ENCODE results near the gene AP1M1. TPM values are rescaled to one million over a fixed set of nuclear protein-coding genes. Genes with fewer than 3 reads are reported as not detected.

Gene AP1M1
- total and polyA plus RNA-seq, 2 donors (not counting 1 experiment from before 2014, with no cell fraction given) = 94.4 to 113 TPM

DNA sequence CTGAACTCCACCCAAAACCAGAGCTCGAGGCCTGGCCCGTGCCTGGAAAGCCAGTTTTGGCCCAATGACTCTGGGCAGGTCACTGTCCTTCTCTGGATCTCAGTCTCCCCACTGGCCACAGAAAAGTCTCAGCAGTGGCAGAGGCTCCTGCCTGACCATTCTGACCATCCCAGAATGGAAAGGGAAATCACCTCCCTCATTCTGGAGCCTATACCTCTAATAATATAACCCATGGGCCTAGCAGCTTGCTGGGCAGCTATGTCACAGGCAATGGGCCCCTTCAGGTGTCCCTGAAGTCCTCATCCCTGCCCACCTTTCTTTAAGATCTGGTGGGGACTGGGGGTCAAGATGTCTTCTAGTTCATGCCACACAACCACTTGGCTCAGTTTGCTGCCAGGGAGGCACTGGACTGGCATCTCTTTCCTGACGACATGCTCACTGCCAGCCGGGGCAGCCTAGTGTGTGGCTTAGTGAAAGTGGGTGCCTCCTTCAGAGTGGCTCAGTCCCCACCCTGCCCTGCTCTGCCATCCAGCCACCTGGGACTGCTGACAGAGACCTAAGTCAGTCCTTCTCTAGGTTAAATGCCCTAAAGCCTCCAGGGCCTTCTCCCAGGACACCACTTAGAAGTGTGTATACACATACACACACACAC, 62.6 kb downstream of the AP1M1 start:
- DNase-seq (ENCODE audit: low read depth in 2 of 2) = no peak
- no peak overlapping the region for H3K4me3 ChIP-seq (replicated peaks in 1 of 4; ENCODE audit: control extremely low read depth in 1 of 4, insufficient read depth in 1 of 4, low read depth in 3 of 4, low read length in 4 of 4)
- TF ChIP-seq EZH2 (IDR thresholded peaks at IDR 0.05; ENCODE audit: low read length, missing control alignments) = no peak
- TF ChIP-seq, protein P1, sequence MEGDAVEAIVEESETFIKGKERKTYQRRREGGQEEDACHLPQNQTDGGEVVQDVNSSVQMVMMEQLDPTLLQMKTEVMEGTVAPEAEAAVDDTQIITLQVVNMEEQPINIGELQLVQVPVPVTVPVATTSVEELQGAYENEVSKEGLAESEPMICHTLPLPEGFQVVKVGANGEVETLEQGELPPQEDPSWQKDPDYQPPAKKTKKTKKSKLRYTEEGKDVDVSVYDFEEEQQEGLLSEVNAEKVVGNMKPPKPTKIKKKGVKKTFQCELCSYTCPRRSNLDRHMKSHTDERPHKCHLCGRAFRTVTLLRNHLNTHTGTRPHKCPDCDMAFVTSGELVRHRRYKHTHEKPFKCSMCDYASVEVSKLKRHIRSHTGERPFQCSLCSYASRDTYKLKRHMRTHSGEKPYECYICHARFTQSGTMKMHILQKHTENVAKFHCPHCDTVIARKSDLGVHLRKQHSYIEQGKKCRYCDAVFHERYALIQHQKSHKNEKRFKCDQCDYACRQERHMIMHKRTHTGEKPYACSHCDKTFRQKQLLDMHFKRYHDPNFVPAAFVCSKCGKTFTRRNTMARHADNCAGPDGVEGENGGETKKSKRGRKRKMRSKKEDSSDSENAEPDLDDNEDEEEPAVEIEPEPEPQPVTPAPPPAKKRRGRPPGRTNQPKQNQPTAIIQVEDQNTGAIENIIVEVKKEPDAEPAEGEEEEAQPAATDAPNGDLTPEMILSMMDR (conservative IDR thresholded peaks at IDR 0.05 in 1 of 2, IDR thresholded peaks at IDR 0.05 in 1 of 2; ENCODE audit: low read depth in 1 of 2, low read length in 2 of 2) = no peak

DNA sequence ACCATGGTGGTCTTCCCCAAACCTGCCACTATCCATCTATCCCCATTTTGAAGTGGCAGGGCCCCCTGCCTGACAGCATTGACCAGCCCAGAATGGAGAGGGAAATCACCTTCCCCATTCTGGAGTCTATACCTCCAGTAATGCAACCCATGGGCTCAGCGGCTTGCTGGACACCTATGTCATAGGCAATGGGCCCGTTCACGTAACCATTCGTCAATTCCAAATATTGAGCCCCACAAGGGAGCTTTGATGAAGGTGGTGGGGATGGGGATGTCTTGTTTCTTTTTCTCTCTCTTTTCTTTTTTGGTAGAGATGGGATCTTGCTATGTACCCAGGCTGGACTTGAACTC, 63.1 kb downstream of the AP1M1 start:
- H3K36me3 ChIP-seq (ENCODE audit: control insufficient read depth, insufficient read depth, low read length) = no peaks in the 10 kb centered on the region
- no peak for DNase-seq (ENCODE audit: low read depth in 2 of 2)
- no peaks in the 10 kb centered on the region for H4K20me1 ChIP-seq (ENCODE audit: control insufficient read depth, extremely low read depth, insufficient read depth, low read length)
- H3K27ac ChIP-seq (ENCODE audit: insufficient read depth, low read length) = no peak overlapping the region
- H3K27me3 ChIP-seq (ENCODE audit: control insufficient read depth, insufficient read depth, low read length) = peaks cover 4% of the 10 kb centered on the region
- no peak overlapping the region for H3K4me3 ChIP-seq (replicated peaks in 1 of 4; ENCODE audit: control extremely low read depth in 1 of 4, insufficient read depth in 1 of 4, low read depth in 3 of 4, low read length in 4 of 4)
- H3K79me2 ChIP-seq (ENCODE audit: control insufficient read depth, insufficient read depth, low read length) = no peaks in the 10 kb centered on the region
- H2AFZ ChIP-seq (ENCODE audit: low read length) = no peak overlapping the region
- H3K9ac ChIP-seq (ENCODE audit: insufficient read depth, low read length) = no peak overlapping the region
- no peak overlapping the region for H3K4me2 ChIP-seq (ENCODE audit: extremely low read depth, insufficient read depth, low read length)
- peaks cover 2% of the 10 kb centered on the region for H3K4me1 ChIP-seq (ENCODE audit: control insufficient read depth, extremely low read depth, insufficient read depth, low read length)
- TF ChIP-seq, protein P1 (conservative IDR thresholded peaks at IDR 0.05 in 1 of 2, IDR thresholded peaks at IDR 0.05 in 1 of 2; ENCODE audit: low read depth in 1 of 2, low read length in 2 of 2) = no peak
- TF ChIP-seq EZH2 (IDR thresholded peaks at IDR 0.05; ENCODE audit: low read length, missing control alignments) = no peak
- H3K9me3 ChIP-seq (ENCODE audit: control insufficient read depth, insufficient read depth, low read depth, low read length) = no peaks in the 10 kb centered on the region

More for the DNA sequence above, 62.6 kb downstream of the AP1M1 start:
- no peaks in the 10 kb centered on the region for H4K20me1 ChIP-seq (ENCODE audit: control insufficient read depth, extremely low read depth, insufficient read depth, low read length)
- H3K27ac ChIP-seq (ENCODE audit: insufficient read depth, low read length) = no peak overlapping the region
- no peaks in the 10 kb centered on the region for H3K36me3 ChIP-seq (ENCODE audit: control insufficient read depth, insufficient read depth, low read length)
- H3K9me3 ChIP-seq (ENCODE audit: control insufficient read depth, insufficient read depth, low read depth, low read length) = no peaks in the 10 kb centered on the region
- H3K79me2 ChIP-seq (ENCODE audit: control insufficient read depth, insufficient read depth, low read length) = no peaks in the 10 kb centered on the region
- peaks cover 2% of the 10 kb centered on the region for H3K4me1 ChIP-seq (ENCODE audit: control insufficient read depth, extremely low read depth, insufficient read depth, low read length)
- no peak overlapping the region for H3K9ac ChIP-seq (ENCODE audit: insufficient read depth, low read length)
- peaks cover 4% of the 10 kb centered on the region for H3K27me3 ChIP-seq (ENCODE audit: control insufficient read depth, insufficient read depth, low read length)
- H3K4me2 ChIP-seq (ENCODE audit: extremely low read depth, insufficient read depth, low read length) = no peak overlapping the region
- H2AFZ ChIP-seq (ENCODE audit: low read length) = no peak overlapping the region

DNA sequence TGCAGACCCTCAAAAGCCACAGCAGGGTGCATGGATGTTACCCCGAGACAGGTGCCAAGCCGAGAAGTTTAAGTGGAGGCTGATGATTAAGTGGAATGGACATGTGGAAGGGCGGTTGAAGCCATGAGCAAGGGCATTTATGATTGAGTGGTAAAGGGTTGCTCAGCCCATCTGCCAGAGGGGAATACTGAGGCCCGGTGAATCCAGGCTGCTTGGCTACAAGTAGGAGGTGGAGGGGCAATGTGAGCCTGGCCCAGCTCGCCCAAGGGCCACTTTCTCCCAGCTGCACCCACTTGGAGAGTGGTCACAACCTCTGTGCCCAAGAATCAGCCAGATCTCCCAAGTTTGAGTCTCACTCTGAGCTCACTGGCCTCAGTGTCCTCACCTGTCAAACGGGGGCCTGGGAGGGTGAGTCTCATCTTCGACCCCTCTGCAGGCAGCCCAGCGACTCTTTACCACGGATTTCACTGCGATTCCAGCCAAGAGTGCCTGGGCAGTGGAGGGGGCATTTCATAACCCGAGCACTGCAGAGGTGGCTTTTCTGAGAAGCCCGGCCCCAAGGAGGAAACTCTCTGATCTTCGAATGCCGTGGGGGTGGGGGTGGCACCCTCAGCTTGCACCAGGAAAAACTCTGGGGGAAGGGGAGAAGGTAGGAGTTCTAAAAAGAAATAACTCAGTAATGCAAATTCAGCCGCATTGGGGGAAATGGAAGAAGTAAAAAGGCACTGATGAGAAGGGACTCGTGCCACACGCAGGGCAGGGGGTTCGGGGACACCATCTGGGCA, 64.1 kb downstream of the AP1M1 start:
- H3K4me3 ChIP-seq (replicated peaks in 1 of 4; ENCODE audit: control extremely low read depth in 1 of 4, insufficient read depth in 1 of 4, low read depth in 3 of 4, low read length in 4 of 4) = no peak overlapping the region
- H3K4me2 ChIP-seq (ENCODE audit: extremely low read depth, insufficient read depth, low read length) = no peak overlapping the region
- no peak overlapping the region for H2AFZ ChIP-seq (ENCODE audit: low read length)
- H3K36me3 ChIP-seq (ENCODE audit: control insufficient read depth, insufficient read depth, low read length) = no peaks in the 10 kb centered on the region
- TF ChIP-seq, protein P1 (conservative IDR thresholded peaks at IDR 0.05 in 1 of 2, IDR thresholded peaks at IDR 0.05 in 1 of 2; ENCODE audit: low read depth in 1 of 2, low read length in 2 of 2) = no peak
- no peak for TF ChIP-seq EZH2 (IDR thresholded peaks at IDR 0.05; ENCODE audit: low read length, missing control alignments)
- H3K4me1 ChIP-seq (ENCODE audit: control insufficient read depth, extremely low read depth, insufficient read depth, low read length) = peaks cover 2% of the 10 kb centered on the region
- no peak overlapping the region for H3K27ac ChIP-seq (ENCODE audit: insufficient read depth, low read length)
- no peak overlapping the region for H3K9ac ChIP-seq (ENCODE audit: insufficient read depth, low read length)
- DNase-seq (ENCODE audit: low read depth in 2 of 2) = no peak
- H3K79me2 ChIP-seq (ENCODE audit: control insufficient read depth, insufficient read depth, low read length) = no peaks in the 10 kb centered on the region
- H4K20me1 ChIP-seq (ENCODE audit: control insufficient read depth, extremely low read depth, insufficient read depth, low read length) = no peaks in the 10 kb centered on the region
- H3K27me3 ChIP-seq (ENCODE audit: control insufficient read depth, insufficient read depth, low read length) = peaks cover 4% of the 10 kb centered on the region
- no peaks in the 10 kb centered on the region for H3K9me3 ChIP-seq (ENCODE audit: control insufficient read depth, insufficient read depth, low read depth, low read length)

All from fibroblast of lung (primary cell).